IMR-90 (cell line): ENCODE results near the gene ARFGAP3. TPM values are rescaled to one million over a fixed set of nuclear protein-coding genes. Genes with fewer than 3 reads are reported as not detected.

ENCODE experiments used
- ATAC-seq: fragments of 200-7000 bp; cut with Tn5 transposase; 2 replicates; pipeline ENCODE4 v1.9.1; 2020; ENCODE audit warnings: low read depth, mild to moderate bottlenecking, moderate library complexity
- BruUV-seq: library from RNA; stranded (reverse); fragments of 400-500 nt; replicated peaks from 2 replicates; lab custom pipeline; 2021; lab: Mats Ljungman, UMichigan
- CTCF ChIA-PET: fragments of 300-600 bp; formaldehyde crosslinking; extraction: SDS; loops from one replicate; lab custom pipeline; 2021; ENCODE audit warnings: antibody characterized with exemption; lab: Yijun Ruan, JAX
- POLR2A ChIA-PET: fragments of 300-600 bp; sonication (Branson Sonifier 250); formaldehyde crosslinking; loops from one replicate; lab custom pipeline; 2022; ENCODE audit warnings: antibody characterized with exemption; ENCODE audit not compliant: unreplicated experiment; lab: Charles Lee
- DNase-seq: peaks from one replicate; pipeline ENCODE4 v3.0.0; 2013
- H2AFZ ChIP-seq: replicated peaks from 2 replicates; pipeline ENCODE3; 2013; ENCODE audit warnings: low read length, mild to moderate bottlenecking; ENCODE audit not compliant: poor library complexity
- H2AK5ac ChIP-seq: 2 replicates; pipeline ENCODE4 v1.6.1; 2013; ENCODE audit warnings: low read depth, low read length, inconsistent platforms
- H2AK9ac ChIP-seq: replicated peaks from 2 replicates; pipeline ENCODE3; 2013; ENCODE audit warnings: mild to moderate bottlenecking, low read depth, low read length, moderate library complexity; ENCODE audit not compliant: poor library complexity
- H2BK120ac ChIP-seq: 2 replicates; pipeline ENCODE4 v1.6.1; 2013; ENCODE audit warnings: low read depth, low read length, inconsistent platforms
- H2BK15ac ChIP-seq: 3 replicates; pipeline ENCODE4 v1.6.1; 2013; ENCODE audit warnings: low read depth, low read length, inconsistent platforms
- H2BK20ac ChIP-seq: 2 replicates; pipeline ENCODE4 v1.6.1; 2013; ENCODE audit warnings: low read depth, mild to moderate bottlenecking, inconsistent platforms, low read length, moderate library complexity
- H2BK5ac ChIP-seq: 2 replicates; pipeline ENCODE4 v1.6.1; 2013; ENCODE audit warnings: mild to moderate bottlenecking, low read depth, low read length, inconsistent platforms; ENCODE audit not compliant: poor library complexity, severe bottlenecking
- H3K14ac ChIP-seq: replicated peaks from 2 replicates; pipeline ENCODE4 v1.6.1; 2013; ENCODE audit warnings: low read depth, low read length, inconsistent platforms
- H3K18ac ChIP-seq: 2 replicates; pipeline ENCODE4 v1.6.1; 2013; ENCODE audit warnings: low read depth, low read length, control low read depth
- H3K23ac ChIP-seq: 2 replicates; pipeline ENCODE4 v1.6.1; 2013; ENCODE audit warnings: low read depth, low read length, inconsistent platforms
- H3K27ac ChIP-seq: 2 replicates; pipeline ENCODE4 v1.5.1; 2013; ENCODE audit warnings: mild to moderate bottlenecking, control low read depth, low read length; ENCODE audit not compliant: insufficient read depth
- H3K27me3 ChIP-seq: 2 replicates; pipeline ENCODE4 v1.6.1; 2013; ENCODE audit warnings: low read length; ENCODE audit not compliant: control insufficient read depth, insufficient read depth
- H3K36me3 ChIP-seq: 2 replicates; pipeline ENCODE4 v1.6.1; 2013; ENCODE audit warnings: low read length, mixed read lengths; ENCODE audit not compliant: control insufficient read depth, insufficient read depth
- H3K4ac ChIP-seq: 2 replicates; pipeline ENCODE4 v1.6.1; 2013; ENCODE audit warnings: low read depth, low read length, inconsistent platforms
- H3K4me1 ChIP-seq: 2 replicates; pipeline ENCODE4 v1.6.1; 2013; ENCODE audit warnings: low read length, mixed read lengths; ENCODE audit not compliant: control insufficient read depth, insufficient read depth
- H3K4me2 ChIP-seq: 2 replicates; pipeline ENCODE4 v1.6.1; 2013; ENCODE audit warnings: low read depth, mild to moderate bottlenecking, control low read depth, low read length, moderate library complexity
- H3K4me3 ChIP-seq: 2 replicates; pipeline ENCODE4 v1.5.1; 2013; ENCODE audit warnings: low read depth, mild to moderate bottlenecking, control low read depth, low read length, moderate library complexity; ENCODE audit not compliant: insufficient read depth
- H3K56ac ChIP-seq: 2 replicates; pipeline ENCODE4 v1.6.1; 2013; ENCODE audit warnings: low read length, inconsistent platforms; ENCODE audit not compliant: insufficient read depth; ENCODE audit errors: extremely low read depth
- H3K79me1 ChIP-seq, 2 experiments: 2 replicates each; pipeline ENCODE4 v1.6.1; 2013; ENCODE audit warnings: low read length in 2 of 2, inconsistent platforms in 1 of 2, low read depth in 1 of 2
- H3K9ac ChIP-seq: 2 replicates; pipeline ENCODE4 v1.6.1; 2013; ENCODE audit warnings: low read depth, low read length, control low read depth
- H3K9me1 ChIP-seq: 2 replicates; pipeline ENCODE4 v1.6.1; 2013; ENCODE audit warnings: low read length, inconsistent platforms; ENCODE audit not compliant: insufficient read depth
- H3K9me3 ChIP-seq: 2 replicates; pipeline ENCODE4 v1.6.1; 2013; ENCODE audit warnings: low read length; ENCODE audit not compliant: control insufficient read depth, insufficient read depth
- H4K20me1 ChIP-seq: 2 replicates; pipeline ENCODE4 v1.6.1; 2013; ENCODE audit warnings: low read length, inconsistent platforms; ENCODE audit not compliant: insufficient read depth
- H4K5ac ChIP-seq: 2 replicates; pipeline ENCODE4 v1.6.1; 2013; ENCODE audit warnings: mild to moderate bottlenecking, low read depth, low read length, control low read depth
- H4K8ac ChIP-seq, 2 experiments: 2 replicates each; pipeline ENCODE4 v1.6.1; 2013; ENCODE audit warnings: low read depth in 2 of 2, low read length in 2 of 2, control low read depth in 1 of 2, inconsistent platforms in 1 of 2
- H4K91ac ChIP-seq: 2 replicates; pipeline ENCODE4 v1.6.1; 2013; ENCODE audit warnings: low read depth, low read length, inconsistent platforms; ENCODE audit not compliant: insufficient read depth
- BHLHE40 ChIP-seq: fragments of 150-350 bp; IDR thresholded peaks from 2 replicates; pipeline ENCODE4 v1.6.1; 2016; ENCODE audit warnings: mild to moderate bottlenecking, low read depth, low read length
- CEBPB ChIP-seq: IDR thresholded peaks from 2 replicates; pipeline ENCODE4 v1.6.1; 2012; ENCODE audit warnings: low read depth, low read length, improper control_type of control experiment
- FOS ChIP-seq: fragments of 150-350 bp; IDR thresholded peaks from 2 replicates; pipeline ENCODE4 v1.6.1; 2016; ENCODE audit warnings: low read depth, low read length
- MAFK ChIP-seq: IDR thresholded peaks from 2 replicates; pipeline ENCODE4 v1.6.1; 2012; ENCODE audit warnings: low read depth, low read length, improper control_type of control experiment
- NFE2L2 ChIP-seq: fragments of 150-350 bp; IDR thresholded peaks from 2 replicates; pipeline ENCODE4 v1.6.1; 2016; ENCODE audit warnings: low read depth, mild to moderate bottlenecking, low read length
- SMC3 ChIP-seq: fragments of 150-350 bp; IDR thresholded peaks from 2 replicates; pipeline ENCODE4 v1.6.1; 2016; ENCODE audit warnings: low read depth, mild to moderate bottlenecking, antibody characterized with exemption, low read length, moderate library complexity
- WGBS, 2 experiments: methylation state at CpG; one replicate each; pipeline versions ENCODE4 v1.1.5 to v1.1.7; 2013; ENCODE audit warnings: missing lambda C conversion rate in 2 of 2; ENCODE audit not compliant: insufficient read length in 1 of 2; ENCODE audit errors: extremely low coverage in 2 of 2; 5-methylcytosine and 5-hydroxymethylcytosine counted together
- dilution Hi-C: fragments of 300-500 bp; cut with HindIII; formaldehyde crosslinking; loops from one replicate; pipeline ENCODE4 v1.14.3; 2018; ENCODE audit warnings: low sequenced_read_pairs; ENCODE audit not compliant: unreplicated experiment
- in situ Hi-C: fragments of 300-500 bp; cut with MboI; formaldehyde crosslinking; loops from 3 replicates; pipeline ENCODE4 v1.14.3; 2019; ENCODE audit warnings: low sequenced_read_pairs, inconsistent platforms, mixed read lengths
- intact Hi-C: fragments of 100-400 bp; cut with micrococcal nuclease; formaldehyde crosslinking; loops from 2 replicates; pipeline ENCODE4 v1.10.0; 2022
- microRNA-seq, 2 experiments: library from miRNA; stranded (forward) in 1 of 2; unstranded in 1 of 2; fragments of 10-50 nt in 1 of 2; fragments of <30 nt in 1 of 2; gene quantifications in 1 of 2; microRNA quantifications in 1 of 2; one replicate each; pipeline versions ENCODE3 to v1.1.0; 2013 to 2020; ENCODE audit not compliant: insufficient read depth in 1 of 2, insufficient read length in 1 of 2, unreplicated experiment in 1 of 2
- polyA plus RNA-seq, 3 experiments: library from polyadenylated mRNA; depleted of rRNA; stranded (reverse); fragments of >200 nt; gene quantifications; 2 replicates each; pipeline ENCODE4 v1.2.3, GENCODE V29; 2012; ENCODE audit warnings: low replicate concordance in 1 of 3
- small RNA-seq, 5 experiments: library from RNA; depleted of rRNA; stranded (forward); fragments of <200 nt; gene quantifications; one replicate each; pipeline ENCODE3, GENCODE V24; 2012
- total RNA-seq: library from RNA; depleted of rRNA; stranded (reverse); fragments of >200 nt; gene quantifications from 2 replicates; pipeline ENCODE4 v1.2.3, GENCODE V29; 2012; rRNA removed

Gene ARFGAP3
- total and polyA plus RNA-seq, 2 of the 4 experiments (the other 2 are of a cell fraction): 50.0 to 70.1 TPM

DNA sequence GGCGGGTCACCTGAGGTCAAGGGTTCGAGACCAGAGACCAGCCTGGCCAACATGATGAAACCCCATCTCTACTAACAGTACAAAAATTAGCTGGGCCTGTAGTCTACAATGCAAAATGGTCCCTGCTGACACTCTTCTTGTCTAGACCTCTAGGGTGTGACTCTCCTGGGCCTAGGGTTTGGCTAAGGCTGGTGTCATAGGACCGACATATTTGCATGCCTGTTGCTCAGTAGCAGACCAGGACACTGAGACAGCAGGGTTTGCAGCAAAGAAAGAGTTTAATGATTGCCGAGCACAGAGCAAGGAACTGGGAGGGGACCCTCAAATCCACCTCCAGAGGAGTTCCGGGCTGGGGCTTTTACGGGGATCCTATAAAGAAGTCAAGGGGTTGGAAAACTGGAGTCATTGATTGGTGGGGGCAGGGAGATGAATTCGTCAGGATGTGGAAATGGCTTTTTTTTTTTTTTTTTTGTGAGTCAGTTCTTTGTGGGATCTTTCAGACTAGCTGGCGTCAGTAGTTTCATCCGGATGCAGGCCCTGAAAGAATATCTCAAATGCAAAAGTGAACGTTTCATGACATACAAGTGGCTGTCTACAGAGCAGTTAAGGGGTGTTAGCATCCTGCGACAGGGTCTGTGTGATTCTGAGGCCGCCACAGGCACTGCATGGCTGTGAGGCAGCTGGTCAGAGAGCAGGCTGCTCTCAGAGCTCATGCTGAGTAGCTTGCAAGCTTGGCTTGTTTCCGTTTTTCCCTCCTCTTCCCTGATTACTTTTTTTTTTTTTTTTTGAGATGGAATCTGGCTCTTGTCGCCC is 109.2 kb downstream of the ARFGAP3 start:
- peak overlapping the region; percentile 51 for H3K4me2 ChIP-seq
- H3K27ac ChIP-seq: peak overlapping the region; percentile 83
- H3K14ac ChIP-seq: peak overlapping the region; percentile 93
- H3K56ac ChIP-seq: peak overlapping the region; percentile 64
- H3K9me3 ChIP-seq: no peaks in the 10 kb centered on the region
- H3K4me1 ChIP-seq: peaks cover 32% of the 10 kb centered on the region
- intact Hi-C loops: no loop called here
- TF ChIP-seq CEBPB (peak; percentile 39; the same call in 1 of the 2 replicates), NFE2L2 (no peak), MAFK (peak; percentile 8; the same call in 1 of the 2 replicates), BHLHE40 (no peak), SMC3 (no peak), FOS (peak; percentile 28; the same call in 1 of the 2 replicates)
- H3K9me1 ChIP-seq: peaks cover 8% of the 10 kb centered on the region; the same call in 1 of the 2 replicates
- peaks cover 0 to 6% of the 10 kb centered on the region in 2 experiments; a peak in 1 of 4 replicates for H3K79me1 ChIP-seq
- peak overlapping the region; percentile 84 for H4K5ac ChIP-seq
- peak; percentile 76 for DNase-seq
- H2AK5ac ChIP-seq: peak overlapping the region; percentile 89
- H3K4ac ChIP-seq: peak overlapping the region; percentile 93
- H4K91ac ChIP-seq: peak overlapping the region; percentile 88
- H4K8ac ChIP-seq: peak overlapping the region; percentile 65 to 96
- in situ Hi-C loops: no loop called here
- peak overlapping the region; percentile 43 for H3K9ac ChIP-seq
- peak overlapping the region; percentile 64 for H2BK15ac ChIP-seq
- H3K18ac ChIP-seq: peak overlapping the region; percentile 80
- peak overlapping the region; percentile 95 for H2BK20ac ChIP-seq
- no peaks in the 10 kb centered on the region for H3K27me3 ChIP-seq
- H2BK5ac ChIP-seq: peak overlapping the region; percentile 81
- peak overlapping the region; percentile 44 for H2AK9ac ChIP-seq
- ATAC-seq: peak; percentile 48
- no peaks in the 10 kb centered on the region for H3K36me3 ChIP-seq
- no peaks in the 10 kb centered on the region for H4K20me1 ChIP-seq
- ChIA-PET CTCF (interaction anchor here (1.0 kb wide), 1 partner anchor 18 kb away, joined by 3 read pairs; no protein-coding TSS in a partner anchor), POLR2A (no interaction called here)
- H3K23ac ChIP-seq: peak overlapping the region; percentile 87
- H2BK120ac ChIP-seq: peak overlapping the region; percentile 97
- H2AFZ ChIP-seq: peak overlapping the region; percentile 87
- no TSS peak for BruUV-seq
- no peak overlapping the region for H3K4me3 ChIP-seq
- 31% methylated on average over 5 of the region's 14 CpGs; no CpG with 5 or more reads in 1 of the 2 experiments for WGBS, 2 experiments
- dilution Hi-C loops: no loop called here

Small RNA genes lying within 50 kb of the gene (microRNA-seq; reads per million reads assigned to microRNA genes)
- not detected for gene RF00019 (ENCODE audit: insufficient read depth, insufficient read length)

Small RNA genes lying within 50 kb of the gene (small RNA-seq; reads per million reads assigned to genes)
- gene RF00019: 0 reads per million in 5 experiments

Other genes with a start within 250 kb of the ARFGAP3 start
- gene POLDIP3, start 242.4 kb downstream of the ARFGAP3 start, total RNA-seq: 28.1 and 33.9 TPM in 2 replicates
- 43.6 and 45.4 TPM in 2 replicates for gene POLDIP3, start 242.4 kb downstream of the ARFGAP3 start, polyA plus RNA-seq (2012; rRNA removed)
- gene ATP5MGL, start 216.7 kb downstream of the ARFGAP3 start, total RNA-seq: 0.18 TPM in 1 of 2 replicates, not detected in the other
- not detected in 2 replicates for gene ATP5MGL, start 216.7 kb downstream of the ARFGAP3 start, polyA plus RNA-seq (2012; rRNA removed)
- gene CYB5R3, start 207.9 kb downstream of the ARFGAP3 start, total RNA-seq: 37.5 and 44.1 TPM in 2 replicates
- gene CYB5R3, start 207.9 kb downstream of the ARFGAP3 start, polyA plus RNA-seq (2012; rRNA removed): 362 and 405 TPM in 2 replicates
- 1.6 and 1.9 TPM in 2 replicates for gene A4GALT, start 136.4 kb downstream of the ARFGAP3 start, total RNA-seq
- gene A4GALT, start 136.4 kb downstream of the ARFGAP3 start, polyA plus RNA-seq (2012; rRNA removed): 6.1 and 6.3 TPM in 2 replicates
- 98.0 and 118 TPM in 2 replicates for gene PACSIN2, start 157.9 kb upstream of the ARFGAP3 start, total RNA-seq
- 85.0 and 92.2 TPM in 2 replicates for gene PACSIN2, start 157.9 kb upstream of the ARFGAP3 start, polyA plus RNA-seq (2012; rRNA removed)
- gene TTLL1, start 232.1 kb upstream of the ARFGAP3 start, total RNA-seq: 9.7 and 10.8 TPM in 2 replicates
- gene TTLL1, start 232.1 kb upstream of the ARFGAP3 start, polyA plus RNA-seq (2012; rRNA removed): 12.7 and 13.2 TPM in 2 replicates